Sigmoid colon (tissue), 7 donors: ENCODE data around the gene CAMK1D. TPM values are rescaled to one million over a fixed set of nuclear protein-coding genes. Genes with fewer than 3 reads are reported as not detected.

Source experiments
- DNase-seq: peaks from one replicate; pipeline ENCODE4 v3.0.0-alpha.2; 2019
- H3K27ac ChIP-seq, 4 donors: fragments of 200-600 bp; sonication (generic); one replicate each; pipeline ENCODE4 v1.5.1; 2016 to 2019; ENCODE audit warnings: mild to moderate bottlenecking in 1 of 4
- H3K27me3 ChIP-seq, 3 donors: fragments of 200-600 bp; sonication (generic); one replicate each; pipeline ENCODE4 v1.5.1; 2019; ENCODE audit warnings: mild to moderate bottlenecking in 1 of 3
- H3K36me3 ChIP-seq, 4 donors: fragments of 200-600 bp; sonication (generic); one replicate each; pipeline ENCODE4 v1.5.1; 2016 to 2019
- H3K4me1 ChIP-seq, 4 donors: fragments of 200-600 bp; sonication (generic); one replicate each; pipeline ENCODE4 v1.5.1; 2017 to 2019
- H3K4me3 ChIP-seq, 4 donors: fragments of 200-600 bp; sonication (generic); one replicate each; pipeline ENCODE4 v1.5.1; 2017 to 2019; ENCODE audit warnings: mild to moderate bottlenecking in 2 of 4, moderate library complexity in 1 of 4
- H3K9me3 ChIP-seq, 4 donors: fragments of 200-600 bp in 3 of 4; sonication (generic) in 3 of 4; one replicate each; pipeline versions ENCODE4 v1.5.1 to v1.6.1; 2013 to 2019
- CTCF ChIP-seq, 4 experiments: fragments of 450-650 bp in 3 of 4; fragments of 200-600 bp in 1 of 4; IDR thresholded peaks; one replicate each; pipeline ENCODE4 v1.5.1; 2016 to 2019; ENCODE audit warnings: antibody characterized with exemption in 4 of 4, mild to moderate bottlenecking in 3 of 4, moderate library complexity in 2 of 4
- EP300 ChIP-seq, 4 donors: sonication (generic); formaldehyde crosslinking; IDR thresholded peaks; one replicate each; pipeline ENCODE4 v1.6.1; 2017; ENCODE audit warnings: antibody characterized with exemption in 4 of 4
- POLR2A ChIP-seq, 2 donors: fragments of 450-650 bp; IDR thresholded peaks; one replicate each; pipeline ENCODE4 v1.6.1; 2016; ENCODE audit warnings: antibody characterized with exemption in 2 of 2, mild to moderate bottlenecking in 2 of 2, moderate library complexity in 2 of 2
- POLR2AphosphoS5 ChIP-seq, 4 donors: sonication (generic); formaldehyde crosslinking; IDR thresholded peaks; one replicate each; pipeline ENCODE4 v1.6.1; 2017; ENCODE audit warnings: antibody characterized with exemption in 4 of 4
- WGBS, 2 donors: extraction: QIAGEN DNeasy Blood & Tissue Kit; methylation state at CpG; one replicate each; pipeline ENCODE4 v1.1.7; 2013; 5-methylcytosine and 5-hydroxymethylcytosine counted together
- intact Hi-C: fragments of 100-400 bp; cut with DNase I; formaldehyde crosslinking; loops from one replicate; pipeline ENCODE4 v1.15.1; 2023
- polyA plus RNA-seq, 3 donors: library from polyadenylated mRNA; stranded (reverse); fragments of 200-250 nt; gene quantifications; one replicate each; pipeline ENCODE4 v1.2.3, GENCODE V29; 2013
- total RNA-seq, 4 donors: library from RNA; depleted of rRNA; stranded (reverse); fragments of >200 nt; gene quantifications; one replicate each; pipeline ENCODE4 v1.1.0, GENCODE V29; 2016
- donor health status: healthy with polysubstance abuse.
- donor health status: Bipolar disorder and iron deficiency.
- donor health status: healthy.

Gene CAMK1D
- total and polyA plus RNA-seq, 7 donors, result 7.2 to 11.5 (median 8.6) TPM

- DNase-seq, result no peak
- WGBS, 2 donors, result 90 to 92% methylated on average over 12 of the region's 12 CpGs
- intact Hi-C loops, result no loop called here
These were observed 276.2 kb downstream of the CAMK1D start for GRCh38 chr10:12625393-12626023.

GRCh38 chr10:12628153-12628552 is 278.8 kb downstream of the CAMK1D start:
- H3K36me3 ChIP-seq, result no peaks in the 10 kb centered on the region
- H3K4me1 ChIP-seq, result peaks cover 0 to 14% (median 3%) of the 10 kb centered on the region in 4 donors
- H3K4me3 ChIP-seq, result no peak overlapping the region
- intact Hi-C loops, result no loop called here
- H3K27ac ChIP-seq, result no peak overlapping the region
- H3K27me3 ChIP-seq, result no peaks in the 10 kb centered on the region
- DNase-seq, result no peak
- H3K9me3 ChIP-seq, result no peaks in the 10 kb centered on the region
- WGBS, 2 donors, result 67 to 85% methylated on average over 2 of the region's 2 CpGs
- no peak for TF ChIP-seq EP300 (IDR thresholded peaks at IDR 0.05)
- no peak for TF ChIP-seq POLR2A (IDR thresholded peaks at IDR 0.05)
- no peak for TF ChIP-seq POLR2AphosphoS5 (IDR thresholded peaks at IDR 0.05)
- TF ChIP-seq CTCF (IDR thresholded peaks at IDR 0.05), result no peak

More at GRCh38 chr10:12625393-12626023, 276.2 kb downstream of the CAMK1D start:
- H3K4me1 ChIP-seq, result peaks cover 0 to 7% (median 3%) of the 10 kb centered on the region in 4 donors
- no peaks in the 10 kb centered on the region for H3K36me3 ChIP-seq
- no peak overlapping the region for H3K27ac ChIP-seq
- no peak overlapping the region for H3K4me3 ChIP-seq
- TF ChIP-seq CTCF (IDR thresholded peaks at IDR 0.05) (no peak), POLR2AphosphoS5 (IDR thresholded peaks at IDR 0.05) (no peak), POLR2A (IDR thresholded peaks at IDR 0.05) (no peak), EP300 (IDR thresholded peaks at IDR 0.05) (no peak)
- H3K9me3 ChIP-seq, result no peaks in the 10 kb centered on the region
- H3K27me3 ChIP-seq, result no peaks in the 10 kb centered on the region

- TF ChIP-seq EP300 (IDR thresholded peaks at IDR 0.05), result no peak
- no peak for TF ChIP-seq POLR2AphosphoS5 (IDR thresholded peaks at IDR 0.05)
- TF ChIP-seq CTCF (IDR thresholded peaks at IDR 0.05), result no peak
- TF ChIP-seq POLR2A (IDR thresholded peaks at IDR 0.05), result no peak
- Histone ChIP-seq H3K36me3 (no peaks in the 10 kb centered on the region), H3K4me1 (peaks cover 0 to 14% (median 3%) of the 10 kb centered on the region in 4 donors), H3K4me3 (no peak overlapping the region), H3K27me3 (no peaks in the 10 kb centered on the region), H3K9me3 (no peaks in the 10 kb centered on the region), H3K27ac (no peak overlapping the region)
- no peak for DNase-seq
- WGBS, 2 donors, result 10 to 48% methylated on average over 10 of the region's 10 CpGs
- intact Hi-C loops, result no loop called here
These were observed 279.8 kb downstream of the CAMK1D start for GRCh38 chr10:12628964-12629766.

- TF ChIP-seq EP300 (IDR thresholded peaks at IDR 0.05) (no peak), POLR2A (IDR thresholded peaks at IDR 0.05) (no peak), CTCF (IDR thresholded peaks at IDR 0.05) (no peak), POLR2AphosphoS5 (IDR thresholded peaks at IDR 0.05) (no peak)
- H3K4me3 ChIP-seq, result no peak overlapping the region
- intact Hi-C loops, result no loop called here
- H3K9me3 ChIP-seq, result no peaks in the 10 kb centered on the region
- peaks cover 0 to 14% (median 3%) of the 10 kb centered on the region in 4 donors for H3K4me1 ChIP-seq
- H3K27me3 ChIP-seq, result no peaks in the 10 kb centered on the region
- H3K27ac ChIP-seq, result no peak overlapping the region
- H3K36me3 ChIP-seq, result no peaks in the 10 kb centered on the region
- no peak for DNase-seq
- 43 to 63% methylated on average over 5 of the region's 5 CpGs for WGBS, 2 donors
These were observed 280.4 kb downstream of the CAMK1D start for GRCh38 chr10:12629767-12630165.
